Stimulated activated CD4-positive, alpha-beta T cell treated with anti-CD3 and anti-CD28 coated beads, TNF-alpha, amount 100 ng/mL, for 24 hours (primary cell): ENCODE data around the gene KIAA0930.

Experiments used
- DNase-seq, 3 experiments: peaks; one replicate each; pipeline ENCODE4 v3.0.0-alpha.2; 2020; ENCODE audit warnings: low read depth in 3 of 3

KIAA0930 gene

DNA sequence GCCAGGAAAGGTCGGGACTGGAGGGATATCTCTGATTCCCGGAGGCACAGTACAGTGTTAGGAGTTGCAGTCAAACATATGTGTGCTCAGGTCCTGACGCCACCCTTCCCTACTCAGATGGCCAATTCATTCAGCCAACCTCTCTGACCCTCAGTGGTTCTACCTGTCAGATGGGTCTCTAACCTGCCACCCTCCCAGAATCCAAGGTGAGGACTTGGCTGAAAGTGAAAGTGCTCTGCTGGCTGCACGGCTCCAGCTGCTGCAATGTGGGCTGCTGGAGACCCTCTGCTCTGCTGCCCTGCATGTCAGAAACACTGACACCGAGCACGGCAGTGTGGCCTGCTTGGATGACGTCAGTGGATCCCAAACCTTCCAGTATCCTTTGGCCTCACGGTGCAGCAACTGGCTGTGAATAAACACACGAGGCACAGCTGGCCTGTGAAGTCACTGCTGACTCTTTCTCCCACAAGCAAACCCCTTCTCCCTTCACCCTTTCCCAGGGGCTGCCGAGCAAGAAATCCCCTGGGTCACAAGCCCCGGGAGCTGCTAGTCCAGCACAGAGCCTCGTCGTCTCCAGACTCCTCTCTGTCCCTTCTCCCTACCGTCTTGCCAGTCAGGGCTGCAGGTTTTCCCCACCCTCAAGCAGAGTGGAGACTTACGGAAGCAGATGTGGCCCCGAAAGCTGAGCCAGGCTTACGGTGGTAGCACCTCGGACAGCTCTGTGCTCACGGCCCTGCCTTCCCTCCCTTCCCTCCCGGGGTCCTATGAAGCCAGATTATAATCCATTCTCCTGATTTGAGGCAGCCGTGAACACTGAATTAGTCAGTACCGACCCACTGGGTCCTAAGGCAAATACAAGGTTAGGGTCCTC, 24.3 kb downstream of the KIAA0930 start:
- DNase-seq: no peak

DNA sequence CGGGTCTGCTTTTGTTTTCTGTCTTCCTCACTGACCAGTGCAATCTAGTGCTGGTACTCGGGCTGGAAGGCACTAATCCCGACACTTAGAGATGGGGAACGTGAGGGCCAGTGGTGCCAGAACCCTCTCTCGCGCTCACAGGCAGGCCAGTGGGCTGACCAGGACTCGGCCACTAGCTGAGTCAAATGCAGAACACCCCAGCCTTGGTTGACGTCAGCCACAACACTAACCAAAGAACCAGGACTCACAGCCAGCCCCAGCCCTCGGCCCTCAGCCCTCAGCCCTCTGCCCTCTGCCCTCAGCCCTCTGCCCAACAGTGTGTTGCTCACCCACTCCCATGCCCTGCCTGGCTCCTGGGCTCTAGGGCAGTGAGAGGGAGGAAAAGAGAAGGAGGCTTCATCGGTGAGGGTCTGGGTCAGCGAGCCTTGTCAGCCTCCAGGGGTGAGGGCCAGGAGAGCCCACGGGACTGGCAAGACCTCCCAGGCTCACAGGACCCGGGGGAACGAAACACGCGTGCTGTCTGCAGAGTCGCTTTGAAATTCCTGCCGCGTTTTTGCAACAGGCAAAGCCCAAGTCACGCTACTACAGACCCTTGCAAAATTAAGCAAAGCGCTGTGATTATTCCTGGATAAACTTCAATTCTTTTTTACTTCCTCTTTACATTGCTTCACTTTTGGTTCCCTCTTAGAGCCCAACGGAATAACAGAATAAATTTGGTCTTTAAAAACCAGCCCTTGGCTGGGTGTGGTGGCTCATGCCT, 27.5 kb downstream of the KIAA0930 start:
- no peak for DNase-seq

GRCh38 chr22:45212306-45212709, 28.4 kb downstream of the KIAA0930 start:
- no peak for DNase-seq

DNA sequence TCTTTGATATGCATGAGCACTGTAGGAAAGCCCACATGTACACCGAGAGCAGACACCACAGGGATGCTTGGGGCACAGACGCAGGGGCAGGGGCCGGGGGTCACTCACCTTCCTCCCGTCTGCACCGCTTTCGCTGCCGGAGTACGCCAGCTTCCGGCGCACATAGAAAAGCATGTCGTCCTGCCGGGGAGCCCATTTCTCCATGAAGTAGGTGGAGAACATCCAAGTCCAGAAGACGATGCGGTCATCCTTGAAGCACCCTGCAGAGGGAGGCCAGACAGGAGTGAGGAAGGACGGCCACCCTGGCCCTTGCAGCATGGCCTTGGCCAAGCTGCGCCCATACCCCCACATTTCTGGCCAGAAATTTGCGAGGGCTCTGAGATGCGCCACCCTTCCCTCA, 28.8 kb downstream of the KIAA0930 start:
- no peak for DNase-seq

DNA sequence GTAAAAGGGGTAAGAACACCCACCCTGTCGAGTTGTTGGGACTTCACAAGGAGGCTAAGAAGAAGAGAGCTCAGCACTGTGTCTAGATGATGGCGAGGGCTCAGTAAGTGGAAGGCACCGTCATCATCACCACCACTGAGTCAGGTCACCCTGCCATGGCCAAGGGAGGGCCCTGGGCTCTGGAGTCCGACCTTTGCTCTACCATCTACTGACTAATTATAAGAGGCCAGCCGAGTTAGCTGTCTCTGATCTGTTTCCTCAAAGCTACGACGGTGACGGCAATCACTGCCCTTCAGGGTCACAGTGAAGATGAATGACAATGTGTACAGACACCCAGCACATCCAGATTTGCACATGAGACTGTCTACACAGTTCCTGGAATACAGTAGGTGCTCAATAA, 29.3 kb downstream of the KIAA0930 start:
- no peak for DNase-seq

DNA sequence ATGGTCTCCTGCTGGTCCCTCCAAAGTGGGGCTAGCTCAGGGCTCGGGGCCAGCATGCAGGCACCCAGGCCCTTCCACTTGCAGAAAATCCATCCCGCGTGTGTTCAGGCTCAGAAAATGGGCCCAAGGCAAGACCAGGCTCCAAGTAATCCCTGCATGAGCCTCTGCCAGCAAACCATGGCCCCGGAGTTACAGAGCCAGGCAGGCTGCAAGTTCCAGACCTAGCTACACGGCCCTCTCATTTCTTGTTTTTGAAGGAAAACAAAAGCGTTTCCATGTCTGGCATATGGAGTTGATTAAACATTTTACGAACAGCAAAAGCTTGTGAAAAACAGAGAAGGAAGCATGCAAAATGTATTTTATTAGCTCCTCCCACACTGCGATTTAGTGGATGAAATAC, 29.7 kb downstream of the KIAA0930 start:
- no peak for DNase-seq

DNA sequence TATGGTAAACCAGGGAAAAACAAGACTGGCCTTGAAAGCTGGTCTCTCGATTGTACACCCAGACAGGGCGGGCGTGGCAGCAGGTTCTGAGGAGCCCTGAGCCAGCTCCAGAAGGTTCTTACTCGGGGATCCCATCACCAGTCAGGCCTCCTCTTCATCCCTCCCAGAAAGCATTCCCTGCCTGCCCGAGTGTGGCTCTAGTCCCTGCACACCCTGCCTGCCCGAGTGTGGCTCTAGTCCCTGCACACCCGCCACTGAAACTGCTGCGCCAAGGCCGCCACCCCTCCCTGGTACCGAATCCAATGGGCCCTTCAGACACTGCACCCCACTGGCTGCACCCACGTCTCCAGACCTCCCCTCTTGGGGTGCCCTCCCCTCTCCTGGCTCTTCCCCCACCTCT, 30.1 kb downstream of the KIAA0930 start:
- DNase-seq: no peak

DNA sequence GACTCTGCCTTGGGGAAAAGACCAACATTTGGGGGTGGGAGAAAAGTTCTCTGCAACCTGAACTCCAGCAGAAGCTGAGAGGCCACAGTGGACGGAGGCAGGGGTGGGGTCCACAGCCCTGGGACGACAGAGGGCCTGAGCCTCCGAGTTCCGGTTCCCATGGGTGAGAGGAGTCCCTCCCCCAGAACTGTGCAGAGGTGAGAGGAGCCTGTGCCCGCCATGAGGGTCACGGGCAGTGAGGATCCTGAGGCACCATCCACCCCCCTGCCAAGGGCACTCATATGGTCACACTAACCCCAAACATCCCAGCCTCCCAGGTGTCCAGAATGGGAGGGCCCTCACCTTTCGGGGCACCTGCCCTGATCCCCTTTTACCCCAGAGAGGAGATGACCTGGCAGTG, 30.5 kb downstream of the KIAA0930 start:
- no peak for DNase-seq

DNA sequence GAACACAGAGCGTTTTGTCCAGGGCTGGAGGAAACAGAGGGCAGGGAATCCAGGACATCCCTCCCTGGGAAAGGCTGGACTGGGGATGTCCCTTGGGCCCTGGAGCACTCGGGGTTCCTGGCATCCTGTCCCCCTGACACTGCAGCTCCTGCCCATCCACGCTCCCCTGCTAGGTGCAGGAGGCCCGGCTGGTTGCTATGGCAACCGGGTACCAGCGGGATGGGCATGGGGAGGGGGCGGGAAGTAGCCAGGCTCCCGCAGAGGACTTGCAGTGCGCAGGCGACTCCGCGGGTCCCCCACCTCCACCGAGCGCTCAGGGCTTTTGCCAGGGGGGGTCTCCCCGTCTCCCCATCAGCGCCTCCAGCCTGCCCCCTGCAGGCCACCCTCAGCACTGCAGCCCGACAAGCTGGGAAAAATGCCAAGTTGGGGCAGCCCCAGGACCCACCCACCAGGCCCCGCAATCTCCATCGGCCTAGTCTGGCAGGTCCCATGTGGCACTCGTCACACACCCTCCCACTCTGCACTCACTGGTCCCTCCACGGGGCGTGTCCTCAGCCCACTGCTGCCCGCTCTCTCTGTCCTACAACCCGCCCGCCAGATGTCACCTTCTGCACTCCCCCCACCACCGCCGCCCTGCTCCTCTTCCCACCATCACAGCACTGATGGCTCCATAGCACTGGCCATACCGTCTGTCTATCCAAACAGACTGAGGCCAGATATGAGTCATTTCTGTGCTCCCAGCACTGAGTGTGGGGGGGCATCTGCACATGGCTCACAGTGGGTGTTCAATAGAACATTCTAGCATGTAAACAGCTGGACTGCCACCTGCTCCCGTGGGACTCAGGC, 31.5 kb downstream of the KIAA0930 start:
- peak in 2 of 3 experiments; percentile 14 to 29 for DNase-seq

DNA sequence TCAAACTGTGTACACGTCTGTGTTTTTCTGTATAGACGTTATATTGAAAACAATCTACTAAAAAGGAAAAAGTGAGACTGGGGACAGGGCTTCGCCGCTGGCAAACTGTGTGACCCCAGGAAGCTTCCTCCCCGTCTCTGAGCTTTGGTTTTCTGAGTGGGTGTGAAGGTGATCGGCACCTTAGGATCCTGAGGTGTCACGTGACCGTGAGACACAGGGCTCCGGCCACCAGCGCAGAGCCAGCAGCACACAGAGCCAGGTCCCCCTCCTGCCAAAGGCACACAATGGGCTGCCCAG, 32.0 kb downstream of the KIAA0930 start:
- DNase-seq: no peak

DNA sequence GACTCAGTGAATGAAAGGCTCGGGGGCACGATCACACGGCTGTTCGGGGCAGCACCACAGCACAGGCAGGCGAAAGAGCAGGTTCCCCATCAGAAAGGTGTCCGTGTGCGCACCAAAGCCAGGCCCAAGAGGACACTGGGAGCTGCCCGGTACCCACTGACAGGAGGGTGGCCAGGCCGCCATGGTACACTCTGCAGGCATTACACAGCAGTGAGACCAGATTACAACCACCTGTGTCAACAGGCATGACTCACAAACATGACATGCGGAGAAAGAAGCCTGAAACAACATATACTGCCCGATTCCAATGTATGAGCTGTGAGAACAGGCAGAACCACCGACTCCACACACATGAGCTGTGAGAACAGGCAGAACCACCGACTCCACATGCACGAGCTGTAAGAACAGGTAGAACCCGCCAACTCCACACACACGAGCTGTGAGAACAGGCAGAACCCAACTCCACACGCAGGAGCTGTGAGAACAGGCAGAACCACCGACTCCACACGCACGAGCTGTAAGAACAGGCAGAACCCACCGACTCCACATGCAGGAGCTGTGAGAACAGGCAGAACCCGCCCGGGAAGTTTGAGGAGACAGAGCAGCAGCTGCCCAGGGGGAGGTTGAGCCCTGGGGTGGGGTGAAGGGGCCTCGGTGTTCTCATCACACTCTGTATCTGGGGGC, 32.6 kb downstream of the KIAA0930 start:
- DNase-seq: no peak

DNA sequence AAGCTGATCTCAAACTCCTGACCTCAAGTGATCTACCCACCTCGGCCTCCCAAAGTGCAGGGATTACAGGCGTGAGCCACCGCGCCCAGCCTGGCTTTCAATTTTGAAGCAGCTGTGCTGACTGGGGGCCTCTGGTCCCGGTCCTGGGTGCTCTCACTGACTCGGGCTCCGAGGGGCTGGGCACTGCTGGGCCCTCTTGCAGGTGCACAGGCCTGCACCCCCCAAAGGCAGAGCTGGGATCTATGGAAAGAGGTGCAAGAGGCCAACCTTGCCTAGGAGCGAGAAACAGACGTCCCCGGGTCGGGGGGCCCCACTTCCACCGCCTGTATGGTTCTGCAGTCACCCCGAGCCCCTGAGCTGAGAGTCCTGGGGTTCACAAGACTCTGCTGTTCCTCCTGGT, 33.2 kb downstream of the KIAA0930 start:
- no peak for DNase-seq

GRCh38 chr22:45206233-45206632, 34.5 kb downstream of the KIAA0930 start:
- DNase-seq: no peak

DNA sequence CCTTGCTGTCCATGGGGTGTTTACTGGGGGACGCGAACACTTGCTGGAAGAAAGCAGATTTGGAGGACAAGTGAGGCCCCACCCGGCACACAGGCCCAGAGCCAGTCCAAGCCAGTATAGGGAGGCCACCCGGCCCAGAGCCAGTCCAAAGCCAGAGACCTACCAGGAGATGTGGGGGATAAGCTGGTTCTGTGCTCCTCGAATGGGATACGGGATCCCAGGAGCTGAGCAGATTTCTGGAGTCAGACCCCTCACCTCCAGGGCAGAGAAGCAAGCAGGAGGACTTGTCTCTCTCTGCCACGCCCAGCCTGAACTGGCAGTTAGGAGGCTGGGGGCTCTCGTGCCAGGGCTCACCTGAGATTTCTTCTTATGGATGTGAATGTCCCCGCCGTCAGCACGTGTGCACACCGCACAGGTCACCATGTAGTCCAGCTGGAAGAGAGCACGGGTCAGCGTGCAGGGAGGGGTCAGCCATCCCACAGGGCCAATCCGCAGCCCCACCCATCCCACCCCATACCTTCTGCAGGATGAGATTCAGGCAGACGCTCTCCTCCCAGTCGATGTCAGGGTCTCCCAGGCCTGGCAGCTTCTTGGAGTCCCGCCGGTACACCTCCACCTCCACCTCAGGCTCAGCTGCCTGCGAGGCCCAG, 35.3 kb downstream of the KIAA0930 start:
- no peak for DNase-seq

GRCh38 chr22:45204819-45205218, 35.9 kb downstream of the KIAA0930 start:
- DNase-seq: no peak

DNA sequence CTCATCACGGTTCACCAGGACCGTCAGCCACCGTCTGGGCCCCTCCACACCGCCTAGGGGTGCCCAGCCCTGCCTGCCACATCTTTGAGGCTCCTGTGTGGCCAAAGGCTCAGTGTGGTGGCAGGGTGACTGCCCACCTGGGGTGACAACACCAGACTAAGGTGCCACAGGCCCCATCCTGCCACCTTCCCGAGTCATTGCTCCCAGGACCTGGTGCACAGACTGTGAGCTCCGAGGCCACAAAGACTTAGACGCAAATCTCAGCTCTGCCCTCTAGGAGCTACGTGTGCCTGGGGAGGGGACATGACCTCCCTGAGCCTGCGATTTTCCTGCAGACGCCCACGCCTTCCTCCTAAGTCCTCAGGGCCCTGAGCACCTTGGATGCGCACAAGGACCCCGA, 36.5 kb downstream of the KIAA0930 start:
- no peak for DNase-seq

DNA sequence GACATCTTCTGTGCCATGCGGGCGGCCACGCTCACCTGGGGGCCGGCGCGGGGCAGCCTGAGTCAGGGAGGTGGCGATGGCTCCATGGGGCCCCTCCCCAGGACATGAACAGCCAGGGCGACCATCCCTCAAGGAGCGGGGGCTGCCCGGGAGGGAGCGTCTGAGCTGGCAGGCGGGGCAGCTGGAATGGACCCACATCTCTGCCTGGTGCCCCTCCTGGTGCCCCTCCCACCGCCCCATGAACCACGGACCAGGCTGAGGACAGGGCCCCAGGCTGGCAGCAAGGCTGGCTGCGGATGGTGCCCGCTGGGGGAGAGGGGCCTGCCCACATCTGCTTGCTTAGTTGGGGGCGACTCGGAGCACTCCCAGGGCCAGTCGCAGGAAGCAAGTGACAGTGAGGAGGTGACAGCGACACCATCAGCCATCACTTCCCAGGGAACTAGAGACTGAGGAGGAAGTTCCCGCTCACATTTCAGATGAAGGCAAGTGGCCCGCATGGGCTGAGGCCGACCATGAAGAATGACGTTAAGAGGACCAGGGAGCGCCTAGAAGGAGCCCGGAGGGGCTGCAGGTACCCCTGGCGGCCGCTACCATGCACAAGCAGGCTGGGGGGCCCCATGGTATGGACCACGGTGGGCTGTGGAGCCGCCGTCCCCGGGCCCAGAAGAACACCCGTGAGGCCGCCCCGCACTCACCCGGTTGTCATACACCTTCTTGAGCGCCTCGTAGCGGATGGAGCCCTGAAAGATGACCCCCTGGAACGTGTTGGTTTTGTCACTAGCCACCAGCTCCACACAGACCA, 37.3 kb downstream of the KIAA0930 start:
- DNase-seq: no peak

- no peak for DNase-seq
Observed at GRCh38 chr22:45202333-45203149, 38.2 kb downstream of the KIAA0930 start.

GRCh38 chr22:45201678-45202332, 38.9 kb downstream of the KIAA0930 start:
- DNase-seq: no peak
